NCI-H187 treated with DMSO at 0.1 percent for 48 hours (cell line): ENCODE data around the gene OR52J3.

ENCODE experiments used
- DNase-seq: peaks from one replicate; lab custom pipeline; 2025; lab: John Stamatoyannopoulos, UW

Gene OR52J3

GRCh38 chr11:5096011-5096410, 49.7 kb downstream of the OR52J3 start:
- no peak for DNase-seq
